ENCODE results near the gene RAB38.

RAB38 gene

GRCh38 chr11:88169471-88169870 is 5.8 kb downstream of the RAB38 start:
- no peak for DNase-seq

GRCh38 chr11:88167853-88168252 is 7.4 kb downstream of the RAB38 start:
- no peak for DNase-seq

- DNase-seq = no peak
Measured at GRCh38 chr11:88164806-88165585, 10.2 kb downstream of the RAB38 start.

GRCh38 chr11:88164320-88164719 is 10.9 kb downstream of the RAB38 start:
- DNase-seq = no peak

- DNase-seq = no peak
Measured at GRCh38 chr11:88158081-88158480, 17.2 kb downstream of the RAB38 start.

GRCh38 chr11:88157370-88157769 is 17.9 kb downstream of the RAB38 start:
- no peak for DNase-seq

- DNase-seq = no peak
Measured at GRCh38 chr11:88152381-88152780, 22.9 kb downstream of the RAB38 start.

- no peak for DNase-seq
Measured at GRCh38 chr11:88151709-88152265, 23.5 kb downstream of the RAB38 start.

GRCh38 chr11:88146106-88146505 is 29.1 kb downstream of the RAB38 start:
- DNase-seq = no peak

- DNase-seq = no peak
Measured at GRCh38 chr11:88139865-88140264, 35.4 kb downstream of the RAB38 start.

- no peak for DNase-seq
Measured at GRCh38 chr11:88131764-88132470, 43.3 kb downstream of the RAB38 start.

- DNase-seq = no peak
Measured at GRCh38 chr11:88122956-88123355, 52.3 kb downstream of the RAB38 start.

GRCh38 chr11:88119561-88119960 is 55.7 kb downstream of the RAB38 start:
- no peak for DNase-seq

GRCh38 chr11:88117281-88117858 is 57.9 kb downstream of the RAB38 start:
- DNase-seq = no peak

GRCh38 chr11:88115828-88116755 is 59.2 kb downstream of the RAB38 start:
- DNase-seq = no peak

GRCh38 chr11:88114486-88115045 is 60.7 kb downstream of the RAB38 start:
- peak; percentile 28 to 50 (median 34) for DNase-seq

GRCh38 chr11:88106666-88107065 is 68.6 kb downstream of the RAB38 start:
- DNase-seq = no peak

GRCh38 chr11:88105951-88106350 is 69.3 kb downstream of the RAB38 start:
- no peak for DNase-seq

GRCh38 chr11:88105526-88105925 is 69.7 kb downstream of the RAB38 start:
- no peak for DNase-seq

GRCh38 chr11:88104408-88104807 is 70.8 kb downstream of the RAB38 start:
- DNase-seq = no peak

- DNase-seq = peak; percentile 63 to 70 (median 66)
Measured at GRCh38 chr11:88103337-88104206, 71.7 kb downstream of the RAB38 start.
